ENCODE data around the gene HIP1R. TPM values are rescaled to one million over a fixed set of nuclear protein-coding genes. Genes with fewer than 3 reads are reported as not detected.

The HIP1R gene
- total and polyA plus RNA-seq, 10 of the 15 experiments (the other 5 are each of a cell fraction or from before 2014, with no cell fraction given), result 0.18 to 27.7 (median 11.7) TPM

DNA sequence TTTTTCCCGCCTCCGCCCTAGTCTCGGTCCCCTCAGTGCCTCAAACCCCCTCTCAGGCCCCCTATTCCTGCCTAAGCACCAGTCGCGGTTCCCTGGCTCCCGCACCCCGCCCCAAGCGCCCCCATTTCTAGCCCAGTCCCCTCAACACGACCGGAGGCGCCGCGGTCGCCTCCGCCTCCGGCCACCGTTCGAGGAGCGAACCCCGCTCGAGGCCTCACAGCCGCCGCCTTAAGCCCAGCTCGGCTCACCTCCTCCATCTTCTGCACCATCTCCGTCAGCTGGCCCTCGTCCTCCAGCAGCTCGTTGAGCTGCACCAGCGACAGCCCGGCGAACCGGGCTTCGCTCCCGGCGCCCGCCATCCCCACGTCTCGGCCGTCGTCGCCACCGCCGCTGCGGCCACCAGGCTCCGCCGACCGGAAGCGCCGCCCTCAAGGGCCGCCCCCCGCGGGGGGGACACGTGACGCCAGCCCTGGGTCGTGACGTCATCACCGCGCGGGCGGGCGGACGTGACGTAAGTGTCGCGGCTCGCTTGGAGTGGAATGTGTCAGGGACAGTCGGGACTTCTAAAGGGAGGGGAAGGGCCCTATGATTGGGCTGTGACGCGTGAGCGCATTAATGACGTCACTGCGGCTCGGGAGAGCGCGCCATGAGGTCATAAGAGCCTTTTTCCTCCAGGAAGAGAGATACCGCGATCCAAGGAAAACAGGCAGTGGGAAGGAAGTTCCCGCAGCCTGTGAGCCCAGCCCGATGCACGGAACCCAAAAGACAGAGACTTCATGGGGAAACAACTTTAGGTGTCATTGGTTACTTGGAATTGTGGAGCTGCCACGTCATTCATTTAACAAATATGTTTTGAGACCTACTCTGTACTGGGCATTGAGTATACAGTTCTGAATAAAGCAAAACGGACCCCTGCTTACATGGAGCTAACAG lies 60.7 kb downstream of the HIP1R start, which contains the start of gene VPS37B (continued):
- TF ChIP-seq CREM (IDR thresholded peaks at IDR 0.05; ENCODE audit: low read depth) (peak; percentile 100), PAX5 (IDR thresholded peaks at IDR 0.05; ENCODE audit: borderline replicate concordance, low read depth, low read length) (peak; percentile 36; the same call in 1 of the 2 replicates), PML (IDR thresholded peaks at IDR 0.05; ENCODE audit: low read length) (no peak; the same call in 1 of the 2 replicates), HDGF (IDR thresholded peaks at IDR 0.05) (no peak), MXI1 (IDR thresholded peaks at IDR 0.05; ENCODE audit: low read depth, low read length) (0 out of 2 replicates have a peak, but pooled peaks have one; percentile 43), ASH2L (IDR thresholded peaks at IDR 0.05; ENCODE audit: borderline replicate concordance, low read depth) (no peak)
- TF ChIP-seq, protein P1, sequence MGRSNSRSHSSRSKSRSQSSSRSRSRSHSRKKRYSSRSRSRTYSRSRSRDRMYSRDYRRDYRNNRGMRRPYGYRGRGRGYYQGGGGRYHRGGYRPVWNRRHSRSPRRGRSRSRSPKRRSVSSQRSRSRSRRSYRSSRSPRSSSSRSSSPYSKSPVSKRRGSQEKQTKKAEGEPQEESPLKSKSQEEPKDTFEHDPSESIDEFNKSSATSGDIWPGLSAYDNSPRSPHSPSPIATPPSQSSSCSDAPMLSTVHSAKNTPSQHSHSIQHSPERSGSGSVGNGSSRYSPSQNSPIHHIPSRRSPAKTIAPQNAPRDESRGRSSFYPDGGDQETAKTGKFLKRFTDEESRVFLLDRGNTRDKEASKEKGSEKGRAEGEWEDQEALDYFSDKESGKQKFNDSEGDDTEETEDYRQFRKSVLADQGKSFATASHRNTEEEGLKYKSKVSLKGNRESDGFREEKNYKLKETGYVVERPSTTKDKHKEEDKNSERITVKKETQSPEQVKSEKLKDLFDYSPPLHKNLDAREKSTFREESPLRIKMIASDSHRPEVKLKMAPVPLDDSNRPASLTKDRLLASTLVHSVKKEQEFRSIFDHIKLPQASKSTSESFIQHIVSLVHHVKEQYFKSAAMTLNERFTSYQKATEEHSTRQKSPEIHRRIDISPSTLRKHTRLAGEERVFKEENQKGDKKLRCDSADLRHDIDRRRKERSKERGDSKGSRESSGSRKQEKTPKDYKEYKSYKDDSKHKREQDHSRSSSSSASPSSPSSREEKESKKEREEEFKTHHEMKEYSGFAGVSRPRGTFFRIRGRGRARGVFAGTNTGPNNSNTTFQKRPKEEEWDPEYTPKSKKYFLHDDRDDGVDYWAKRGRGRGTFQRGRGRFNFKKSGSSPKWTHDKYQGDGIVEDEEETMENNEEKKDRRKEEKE (IDR thresholded peaks at IDR 0.05), result no peak

DNA sequence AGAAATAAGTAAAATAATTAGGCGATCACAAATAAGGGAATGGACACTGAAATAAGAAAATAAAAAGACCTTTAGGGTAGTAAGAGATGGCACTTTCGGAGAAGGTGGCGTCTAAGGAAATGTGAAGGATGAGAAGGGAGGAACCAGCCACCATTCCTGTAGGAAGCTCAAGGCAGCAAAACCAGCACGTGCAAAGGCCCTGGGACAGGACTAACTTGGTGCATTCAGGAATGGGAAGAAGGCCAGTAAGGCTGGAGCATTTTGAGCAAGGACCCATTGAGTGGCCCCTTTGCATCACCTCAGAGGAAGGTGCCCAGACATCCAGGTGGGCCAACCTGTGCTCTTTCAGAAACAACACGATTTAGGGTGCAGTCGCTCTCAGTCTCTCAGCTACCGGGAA lies 61.4 kb downstream of the HIP1R start:
- ChIA-PET SMC1A (ENCODE audit: uncharacterized antibody, unreplicated experiment) (interaction anchor here (1.2 to 2.8 kb wide), 5 partner anchors 14 to 53 kb away, joined by 4 to 18 read pairs (median 7); no protein-coding TSS in a partner anchor), CTCF (interaction anchor here (0.7 to 12.3 kb wide), 3 partner anchors 16 to 37 kb away, joined by 3 to 107 read pairs (median 7); no protein-coding TSS in a partner anchor), RAD21 (ENCODE audit: unreplicated experiment) (interaction anchor here (1.6 to 2.6 kb wide), 2 partner anchors 24 to 36 kb away, joined by 5 to 13 read pairs; no protein-coding TSS in a partner anchor), POLR2A (interaction anchor here (1.3 to 3.8 kb wide), 5 partner anchors 8 to 336 kb away, joined by 3 to 21 read pairs (median 10); no protein-coding TSS in a partner anchor)
- Histone ChIP-seq H3K4me2 (ENCODE audit: control insufficient read depth, insufficient read depth) (peak overlapping the region; percentile 81; the same call in 1 of the 2 replicates), H4K20me1 (ENCODE audit: control insufficient read depth, insufficient read depth) (no peaks in the 10 kb centered on the region; the same call in 1 of the 2 replicates), H3K4me3 (no peak overlapping the region), H2AFZ (ENCODE audit: control insufficient read depth, low read depth, low read length) (no peak overlapping the region), H3K4me1 (ENCODE audit: control insufficient read depth, insufficient read depth, low read length) (peaks cover 49% of the 10 kb centered on the region), H3K9me3 (replicated peaks; ENCODE audit: control insufficient read depth, insufficient read depth, low read length) (no peaks in the 10 kb centered on the region; the same call in 2 of the 3 replicates), H3K9ac (ENCODE audit: control insufficient read depth, insufficient read depth, low read length) (no peak overlapping the region), H3K79me2 (ENCODE audit: control insufficient read depth, insufficient read depth, low read length) (peaks cover 36% of the 10 kb centered on the region), H3K36me3 (ENCODE audit: control insufficient read depth in 2 of 2, insufficient read depth in 2 of 2, low read length in 1 of 2) (no peaks in the 10 kb centered on the region), H3K27me3 (replicated peaks in 1 of 2; ENCODE audit: control insufficient read depth in 2 of 2, insufficient read depth in 2 of 2, low read length in 1 of 2) (no peaks in the 10 kb centered on the region), H3K27ac (ENCODE audit: control insufficient read depth, insufficient read depth) (no peak overlapping the region)
- in situ Hi-C loops (cut with MboI) (no loop called here), intact Hi-C loops (cut with micrococcal nuclease; ENCODE audit: unreplicated experiment) (no loop called here)
- no peak for TF ChIP-seq MYC (IDR thresholded peaks at IDR 0.05; ENCODE audit: insufficient read depth, insufficient read length, insufficient replicate concordance, low read length, severe bottlenecking)
- TF ChIP-seq ZNF207 (IDR thresholded peaks at IDR 0.05; ENCODE audit: borderline replicate concordance), result no peak
- no peak for TF ChIP-seq RBBP5 (conservative IDR thresholded peaks at IDR 0.05)
- TF ChIP-seq BHLHE40 (IDR thresholded peaks at IDR 0.05; ENCODE audit: borderline replicate concordance in 1 of 2, low read depth in 2 of 2, low read length in 1 of 2), result no peak
- TF ChIP-seq, protein P2, sequence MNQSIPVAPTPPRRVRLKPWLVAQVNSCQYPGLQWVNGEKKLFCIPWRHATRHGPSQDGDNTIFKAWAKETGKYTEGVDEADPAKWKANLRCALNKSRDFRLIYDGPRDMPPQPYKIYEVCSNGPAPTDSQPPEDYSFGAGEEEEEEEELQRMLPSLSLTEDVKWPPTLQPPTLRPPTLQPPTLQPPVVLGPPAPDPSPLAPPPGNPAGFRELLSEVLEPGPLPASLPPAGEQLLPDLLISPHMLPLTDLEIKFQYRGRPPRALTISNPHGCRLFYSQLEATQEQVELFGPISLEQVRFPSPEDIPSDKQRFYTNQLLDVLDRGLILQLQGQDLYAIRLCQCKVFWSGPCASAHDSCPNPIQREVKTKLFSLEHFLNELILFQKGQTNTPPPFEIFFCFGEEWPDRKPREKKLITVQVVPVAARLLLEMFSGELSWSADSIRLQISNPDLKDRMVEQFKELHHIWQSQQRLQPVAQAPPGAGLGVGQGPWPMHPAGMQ (IDR thresholded peaks at IDR 0.05; ENCODE audit: borderline replicate concordance), result no peak
- no peak for TF ChIP-seq JUND (IDR thresholded peaks at IDR 0.05; ENCODE audit: low read depth, low read length)
- no TSS peak for BruUV-seq (replicated peaks)
- FAIRE-seq, result no peak
- DNase-seq (ENCODE audit: low read depth, low spot score), result no peak
- no peak for ATAC-seq
- 96% methylated on average over 7 of the region's 7 CpGs for WGBS (ENCODE audit: insufficient coverage, insufficient replicate concordance, low lambda C conversion rate, missing lambda C conversion rate)

Data from GM12878 (cell line).